ENCODE measurements around the gene ELOVL1.
"Not testable (repeated sequence)": the region's sequence is repeated elsewhere in the genome, so short reads cannot be mapped to it uniquely, and the experiment has no call there.

The ELOVL1 gene

GRCh38 chr1:43379476-43379875 lies 11.7 kb upstream of the ELOVL1 start:
- no peak for DNase-seq

GRCh38 chr1:43377831-43378230 lies 10.0 kb upstream of the ELOVL1 start:
- DNase-seq: no peak

GRCh38 chr1:43376723-43377235 lies 9.0 kb upstream of the ELOVL1 start:
- DNase-seq: no peak

- no peak for DNase-seq
Observed at GRCh38 chr1:43373066-43373940, 5.5 kb upstream of the ELOVL1 start.

GRCh38 chr1:43372172-43372571 lies 4.4 kb upstream of the ELOVL1 start:
- no peak for DNase-seq

- no peak for DNase-seq
Observed at GRCh38 chr1:43370564-43370963, 2.8 kb upstream of the ELOVL1 start.

GRCh38 chr1:43369779-43370178 lies 2.0 kb upstream of the ELOVL1 start:
- not testable (repeated sequence) for DNase-seq

- DNase-seq: no peak
Observed at GRCh38 chr1:43368646-43369020, 822 bp upstream of the ELOVL1 start.

GRCh38 chr1:43367026-43367903 lies 546 bp downstream of the ELOVL1 start:
- DNase-seq: no peak

GRCh38 chr1:43366601-43367025 lies 1.2 kb downstream of the ELOVL1 start:
- no peak for DNase-seq

- DNase-seq: no peak
Observed at GRCh38 chr1:43366179-43366578, 1.6 kb downstream of the ELOVL1 start.

GRCh38 chr1:43365678-43366077 lies 2.1 kb downstream of the ELOVL1 start:
- no peak for DNase-seq

- no peak for DNase-seq
Observed at GRCh38 chr1:43363935-43364525, 3.8 kb downstream of the ELOVL1 start.

- no peak for DNase-seq
Observed at GRCh38 chr1:43363283-43363934, 4.4 kb downstream of the ELOVL1 start.

GRCh38 chr1:43360616-43361015 lies 7.2 kb downstream of the ELOVL1 start:
- DNase-seq: no peak

GRCh38 chr1:43359696-43360095 lies 8.1 kb downstream of the ELOVL1 start:
- no peak for DNase-seq

GRCh38 chr1:43358746-43359693 lies 8.8 kb downstream of the ELOVL1 start, which contains the start of gene CDC20:
Gene CDC20 (plus strand): TSS chr1:43358981. CDS start chr1:43359216, 235 bp downstream.
- peak; percentile 62 to 85 for DNase-seq

GRCh38 chr1:43358121-43358745 lies 9.6 kb downstream of the ELOVL1 start:
- DNase-seq: no peak

- DNase-seq: no peak
Observed at GRCh38 chr1:43357251-43357650, 10.6 kb downstream of the ELOVL1 start.

- DNase-seq: no peak
Observed at GRCh38 chr1:43354936-43355335, 12.9 kb downstream of the ELOVL1 start.

GRCh38 chr1:43354471-43354870 lies 13.3 kb downstream of the ELOVL1 start:
- no peak for DNase-seq

Data from cerebellar nuclear complex (tissue), 1 donor.